GM19452 (cell line): Measurements from ENCODE around the gene RAB3GAP1.
"Not testable (repeated sequence)": the region's sequence is repeated elsewhere in the genome, so short reads cannot be mapped to it uniquely, and the experiment has no call there.

Experiments used
- ATAC-seq: cut with Tn5 transposase; IDR thresholded peaks from one replicate; pipeline ENCODE4 v1.9.1; 2021; ENCODE audit not compliant: unreplicated experiment

Gene RAB3GAP1

DNA sequence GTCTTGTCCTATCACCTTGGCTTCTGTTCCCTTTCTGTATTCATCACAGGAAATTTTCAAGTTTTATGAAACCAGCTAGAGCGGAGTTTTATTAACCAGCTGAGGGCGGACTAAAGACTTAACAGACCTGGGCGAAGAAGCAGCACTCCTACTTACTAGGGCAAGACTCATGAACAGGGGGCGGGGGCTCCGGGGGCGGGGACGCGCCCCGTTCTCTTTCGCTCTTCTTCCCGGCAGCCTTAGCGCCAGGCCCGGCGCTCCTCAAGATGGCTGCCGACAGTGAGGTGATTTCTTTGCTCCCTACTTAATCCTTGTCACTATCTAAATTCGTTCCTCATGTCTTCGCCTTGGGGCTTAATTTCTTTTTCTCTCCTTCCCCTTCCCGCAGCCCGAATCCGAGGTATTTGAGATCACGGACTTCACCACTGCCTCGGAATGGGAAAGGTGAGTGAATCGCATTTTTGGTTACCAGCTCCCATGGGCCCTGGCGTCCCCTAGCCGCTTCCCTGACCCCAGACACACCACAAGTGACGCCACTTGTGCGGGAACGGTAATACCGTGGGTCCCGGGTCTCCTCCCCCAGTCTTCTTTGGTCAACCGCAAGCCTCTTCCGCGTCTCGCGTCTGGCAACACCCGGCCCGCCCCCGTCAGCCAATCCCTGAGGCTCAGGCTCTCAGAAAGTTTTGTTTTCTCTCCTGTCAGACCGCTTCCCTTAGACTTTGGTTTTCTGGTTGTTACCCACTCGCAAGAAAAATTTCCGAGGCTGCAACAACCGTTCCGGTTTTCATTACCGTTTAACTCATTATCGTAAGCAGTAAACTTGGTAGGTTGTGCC is at the start of gene RAB3GAP1:
Gene RAB3GAP1 (plus strand): TSS at position 251 of the 835 bp plus-strand sequence. CDS start 16 bp downstream, at position 267.
- ATAC-seq = peak; percentile 75

DNA sequence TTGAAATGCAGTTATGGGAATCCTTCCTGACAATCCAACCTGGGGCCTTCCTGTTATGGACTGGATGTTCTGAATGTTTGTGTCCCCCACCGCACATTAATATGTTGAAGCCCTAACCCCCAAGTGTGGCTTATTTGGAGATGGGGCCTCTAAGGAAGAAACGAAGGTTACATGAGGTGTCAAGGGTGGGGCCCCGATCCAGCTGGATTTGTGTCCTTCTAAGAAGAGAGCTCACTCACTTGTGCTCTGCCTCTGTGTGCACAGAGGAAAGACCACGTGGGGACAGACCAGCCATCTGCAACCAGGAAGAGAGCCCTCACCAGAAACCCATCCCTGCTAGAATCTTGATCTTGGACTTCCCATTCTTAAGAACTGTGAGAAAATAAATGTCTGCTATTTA is 49.3 kb upstream of the RAB3GAP1 start:
- ATAC-seq = no peak

GRCh38 chr2:135004005-135004746 is 47.9 kb upstream of the RAB3GAP1 start:
- ATAC-seq = peak; percentile 96

- ATAC-seq = no peak
Measured at GRCh38 chr2:135005753-135006152, 46.3 kb upstream of the RAB3GAP1 start.

GRCh38 chr2:135009339-135009738 is 42.8 kb upstream of the RAB3GAP1 start:
- ATAC-seq = no peak

DNA sequence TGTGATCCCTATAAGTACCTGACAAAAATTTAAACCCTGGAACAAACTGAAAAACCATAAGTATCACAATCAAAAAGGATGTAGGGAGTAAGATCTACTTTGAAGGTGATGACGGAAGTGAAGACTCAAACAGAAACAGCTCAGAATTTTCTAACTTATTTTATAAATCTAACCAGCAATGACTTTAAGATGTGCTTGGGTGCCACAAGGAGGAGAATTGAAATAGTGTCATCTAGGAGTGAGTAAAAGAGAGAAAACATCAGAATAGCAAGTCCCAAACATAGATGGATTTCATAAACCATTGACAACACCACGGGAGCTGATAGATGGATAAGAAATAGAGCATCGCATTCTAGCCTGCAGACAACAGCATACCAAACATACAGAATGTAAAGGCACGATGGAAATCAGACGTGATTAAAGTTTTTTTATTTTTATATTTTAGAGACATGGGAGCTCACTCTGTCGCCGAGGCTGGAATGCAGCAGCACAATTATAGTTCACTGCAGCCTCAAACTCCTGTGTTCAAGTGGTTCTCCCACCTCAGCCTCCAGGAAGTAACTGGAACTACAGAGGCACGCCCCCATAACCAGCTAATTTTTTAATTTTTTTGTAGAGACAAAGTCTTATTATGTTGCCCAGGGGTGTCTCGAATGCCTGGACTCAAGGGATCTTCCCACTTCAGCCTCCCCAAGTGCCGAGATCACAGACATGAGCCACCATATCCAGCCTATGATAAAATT is 41.7 kb upstream of the RAB3GAP1 start:
- no peak for ATAC-seq

DNA sequence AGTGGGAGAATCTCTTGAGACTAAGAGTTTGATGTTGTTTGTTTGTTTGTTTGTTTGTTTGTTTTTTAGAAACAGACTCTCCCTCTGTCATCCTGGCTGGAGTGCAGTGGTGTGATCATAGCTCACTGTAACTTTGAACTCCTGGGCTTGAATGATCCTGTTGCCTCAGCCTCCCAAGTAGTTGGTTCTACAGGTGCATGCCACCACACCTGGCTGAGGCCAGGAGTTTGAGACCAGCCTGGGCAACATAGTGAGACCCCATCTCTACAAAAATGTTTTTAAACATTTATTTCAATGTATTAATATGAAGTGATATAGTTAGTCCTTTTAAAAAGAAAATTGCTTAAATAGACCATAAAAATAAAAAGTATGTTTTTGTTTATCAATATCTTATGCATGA is 40.5 kb upstream of the RAB3GAP1 start:
- ATAC-seq = no peak

DNA sequence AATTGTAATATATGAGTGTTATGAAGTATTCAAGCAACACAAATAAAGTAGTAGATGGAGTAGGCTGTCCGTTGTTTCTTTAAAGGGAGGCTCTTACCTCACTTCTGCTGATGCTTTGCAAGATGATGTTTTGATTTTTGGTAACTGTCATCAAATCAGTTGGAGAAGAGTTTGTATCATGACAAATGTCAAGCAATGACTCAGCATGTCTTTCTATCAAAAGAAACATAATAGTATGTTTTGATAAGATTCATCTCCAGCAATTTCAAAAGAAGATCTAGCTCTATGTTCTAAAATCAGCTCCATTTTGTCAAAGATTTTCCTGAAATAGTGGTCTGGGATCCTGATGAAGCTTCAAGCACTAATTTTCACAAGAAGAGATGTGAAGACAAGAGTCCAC is 30.5 kb upstream of the RAB3GAP1 start:
- ATAC-seq = no peak

GRCh38 chr2:135022952-135023880 is 28.9 kb upstream of the RAB3GAP1 start:
- ATAC-seq = no peak

GRCh38 chr2:135023886-135024485 is 28.1 kb upstream of the RAB3GAP1 start:
- no peak for ATAC-seq

DNA sequence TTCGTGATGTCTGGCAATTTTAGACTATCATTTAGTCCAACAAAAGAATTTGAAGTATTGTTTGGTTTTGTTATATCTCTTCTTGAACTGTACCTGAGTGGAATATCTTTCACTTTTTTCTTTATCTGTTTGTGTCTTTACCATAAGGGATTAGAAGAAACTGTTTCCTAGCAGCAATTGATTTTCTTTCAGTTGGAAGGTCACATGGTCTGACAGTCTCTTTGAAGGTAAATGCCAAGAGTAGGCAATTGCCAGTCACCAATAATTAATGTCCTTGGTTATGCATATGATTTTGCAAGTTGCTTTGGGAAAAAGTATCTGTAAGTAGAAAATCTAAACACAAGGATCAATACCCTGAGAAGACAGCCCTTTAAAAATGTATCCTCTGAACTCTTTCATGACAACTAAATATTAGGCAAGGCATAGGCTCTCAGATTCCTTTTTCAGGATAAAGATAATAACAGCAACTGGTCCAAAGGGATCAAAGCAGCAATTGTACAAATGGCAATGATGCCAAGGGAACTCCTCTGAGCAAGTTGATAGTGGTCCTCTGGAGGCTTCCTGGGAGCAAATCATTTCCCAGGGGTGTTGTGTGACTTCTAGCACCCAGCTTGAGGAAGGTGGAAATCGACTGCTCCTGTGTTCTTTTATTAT is 22.5 kb upstream of the RAB3GAP1 start:
- no peak for ATAC-seq

DNA sequence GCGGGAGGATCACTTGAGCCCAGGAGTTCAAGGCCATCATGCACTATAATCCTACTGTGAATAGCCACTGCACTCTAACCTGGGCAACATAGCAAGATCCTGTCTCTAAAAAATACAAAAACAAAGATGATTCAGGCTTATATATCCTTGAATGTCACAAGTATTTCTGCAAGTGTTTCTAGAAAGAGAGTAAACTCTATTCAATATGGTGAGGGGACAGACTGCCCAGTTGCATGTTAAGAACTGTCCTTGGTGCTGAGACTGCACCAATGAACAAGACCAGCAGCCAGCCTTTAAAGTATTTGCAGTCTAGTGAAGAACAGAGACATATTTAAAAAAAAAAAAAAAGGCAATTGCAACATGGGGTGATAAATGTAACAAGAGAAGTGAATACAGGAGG is 21.3 kb upstream of the RAB3GAP1 start:
- no peak for ATAC-seq

- ATAC-seq = not testable (repeated sequence)
Measured at GRCh38 chr2:135033216-135033615, 18.9 kb upstream of the RAB3GAP1 start.

DNA sequence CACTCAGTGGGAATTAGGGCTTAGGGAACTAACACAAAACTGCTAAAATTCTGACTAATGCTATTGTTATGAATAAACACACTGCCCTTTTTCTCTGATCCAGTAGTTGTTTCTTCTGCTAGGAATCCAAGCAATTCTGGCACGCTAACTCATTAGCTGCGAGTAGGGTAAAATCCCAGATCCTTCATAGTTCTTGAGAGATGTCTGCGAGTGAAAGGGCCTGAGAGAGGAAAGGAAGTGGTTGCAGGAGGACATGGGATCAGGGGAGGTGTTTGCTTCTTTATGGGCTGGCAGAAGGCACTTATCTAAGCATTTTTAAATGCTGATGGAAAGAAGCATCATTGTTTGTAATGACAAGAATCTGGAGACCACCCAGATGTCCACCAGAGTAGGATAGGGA is 14.3 kb upstream of the RAB3GAP1 start:
- ATAC-seq = no peak

DNA sequence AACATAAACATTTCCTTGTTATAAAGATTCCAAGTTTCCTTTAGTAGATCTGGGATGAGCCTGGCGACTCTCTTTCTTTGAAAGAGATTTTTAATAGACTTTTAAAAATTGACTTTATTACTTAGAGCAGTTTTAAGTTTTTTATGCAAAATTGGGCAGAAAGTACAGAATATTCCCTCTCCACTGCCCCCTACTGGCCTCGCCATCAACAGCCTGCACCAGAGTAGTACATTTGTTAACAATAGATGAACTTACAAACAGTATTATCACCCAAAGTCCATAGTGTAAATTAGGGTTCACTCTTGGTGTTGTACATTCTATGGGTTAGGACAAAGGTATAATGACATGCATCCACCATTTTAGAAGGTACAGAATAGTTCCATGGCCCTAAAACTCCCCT is 8.7 kb upstream of the RAB3GAP1 start:
- ATAC-seq = no peak

GRCh38 chr2:135047300-135047699 is 4.8 kb upstream of the RAB3GAP1 start, which contains the start of gene MAP3K19:
TSS of gene MAP3K19 (minus strand) at chr2:135047447. CDS start at chr2:135024647, 22,800 bp downstream.
- no peak for ATAC-seq

GRCh38 chr2:135048122-135048521 is 4.0 kb upstream of the RAB3GAP1 start:
- no peak for ATAC-seq

- no peak for ATAC-seq
Measured at GRCh38 chr2:135050132-135050531, 2.0 kb upstream of the RAB3GAP1 start.

DNA sequence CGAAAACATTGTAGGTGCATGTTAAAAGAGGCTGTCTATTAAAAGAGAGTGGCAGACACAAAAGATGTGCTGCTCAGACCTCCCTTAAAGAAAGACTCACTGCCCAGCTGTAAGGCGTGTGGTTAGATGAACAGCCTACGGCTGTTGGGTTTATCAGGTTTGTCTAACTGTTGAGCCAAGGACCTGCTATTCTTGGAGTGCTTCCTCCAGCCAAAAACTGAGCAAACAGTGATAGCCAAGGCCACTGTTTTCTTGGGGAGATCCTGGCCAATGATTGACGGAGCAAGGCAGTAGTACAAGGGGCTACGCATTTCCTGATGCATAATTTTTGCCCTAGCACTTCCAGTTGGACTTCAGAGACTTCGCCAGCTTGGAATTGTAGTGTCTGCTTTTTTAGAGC is 1.4 kb upstream of the RAB3GAP1 start:
- ATAC-seq = no peak
